GM12878 (cell line): ENCODE data around the gene PINK1. TPM values are rescaled to one million over a fixed set of nuclear protein-coding genes. Genes with fewer than 3 reads are reported as not detected.

ENCODE experiments used
- ATAC-seq: fragments of 200-7000 bp; cut with Tn5 transposase; 3 replicates; pipeline ENCODE4 v1.9.1; 2020; ENCODE audit warnings: mild to moderate bottlenecking, moderate library complexity
- BruUV-seq: library from RNA; stranded (reverse); fragments of 400-500 nt; replicated peaks from 2 replicates; lab custom pipeline; 2021; lab: Mats Ljungman, UMichigan
- CTCF ChIA-PET: fragments of 300-600 bp; sonication (Branson Sonifier 250); formaldehyde crosslinking; extraction: SDS; loops from one replicate; lab custom pipeline; 2021; ENCODE audit warnings: inconsistent platforms; lab: Yijun Ruan, JAX
- POLR2A ChIA-PET: fragments of 350-600 bp; formaldehyde crosslinking; extraction: SDS; loops from one replicate; lab custom pipeline; 2021; ENCODE audit warnings: inconsistent platforms; lab: Charles Lee
- RAD21 ChIA-PET: fragments of 300-600 bp; sonication (Branson Sonifier 250); formaldehyde crosslinking; loops from one replicate; lab custom pipeline; 2023; ENCODE audit warnings: antibody characterized with exemption; ENCODE audit not compliant: unreplicated experiment; lab: Charles Lee
- SMC1A ChIA-PET: fragments of 300-600 bp; sonication (Branson Sonifier 250); formaldehyde crosslinking; loops from one replicate; lab custom pipeline; 2023; ENCODE audit not compliant: unreplicated experiment, uncharacterized antibody; lab: Charles Lee
- DNase-seq: peaks from one replicate; pipeline ENCODE4 v3.0.0-alpha.2; 2011; ENCODE audit warnings: low read depth, low spot score
- FAIRE-seq: peaks from 3 replicates; lab custom pipeline; 2011; peaks lifted over from hg19 to GRCh38; lab: Jason Lieb, UNC
- H2AFZ ChIP-seq: 2 replicates; pipeline ENCODE4 v1.6.0; 2011; ENCODE audit warnings: low read depth, low read length, control low read depth; ENCODE audit not compliant: control insufficient read depth
- H3K27ac ChIP-seq: 2 replicates; pipeline ENCODE4 v1.5.1; 2011; ENCODE audit warnings: control low read depth; ENCODE audit not compliant: control insufficient read depth, insufficient read depth
- H3K27me3 ChIP-seq, 2 experiments: replicated peaks in 1 of 2; 2 replicates each; pipeline versions ENCODE4 v1.6.0 to v1.6.1; 2011; ENCODE audit warnings: low read length in 1 of 2; ENCODE audit not compliant: control insufficient read depth in 2 of 2, insufficient read depth in 2 of 2
- H3K36me3 ChIP-seq, 2 experiments: 2 replicates each; pipeline ENCODE4 v1.5.1; 2011; ENCODE audit warnings: low read length in 1 of 2; ENCODE audit not compliant: control insufficient read depth in 2 of 2, insufficient read depth in 2 of 2
- H3K4me1 ChIP-seq: 2 replicates; pipeline ENCODE4 v1.6.1; 2011; ENCODE audit warnings: mild to moderate bottlenecking, low read length, moderate library complexity, mixed read lengths; ENCODE audit not compliant: control insufficient read depth, insufficient read depth
- H3K4me2 ChIP-seq: 2 replicates; pipeline ENCODE4 v1.6.0; 2011; ENCODE audit warnings: control low read depth; ENCODE audit not compliant: control insufficient read depth, insufficient read depth
- H3K4me3 ChIP-seq: fragments of 200-600 bp; sonication (generic); 2 replicates; pipeline ENCODE4 v1.5.1; 2016
- H3K79me2 ChIP-seq: 2 replicates; pipeline ENCODE4 v1.6.0; 2011; ENCODE audit warnings: low read length; ENCODE audit not compliant: control insufficient read depth, insufficient read depth
- H3K9ac ChIP-seq: 2 replicates; pipeline ENCODE4 v1.8.0; 2011; ENCODE audit warnings: low read length, control low read depth, mixed read lengths; ENCODE audit not compliant: control insufficient read depth, insufficient read depth
- H3K9me3 ChIP-seq: replicated peaks from 3 replicates; pipeline ENCODE4 v1.5.1; 2011; ENCODE audit warnings: mild to moderate bottlenecking, low read length; ENCODE audit not compliant: control insufficient read depth, insufficient read depth
- H4K20me1 ChIP-seq: 2 replicates; pipeline ENCODE4 v1.6.0; 2011; ENCODE audit not compliant: control insufficient read depth, insufficient read depth
- EP300 ChIP-seq, 2 experiments: fragments of 150-350 bp in 1 of 2; IDR thresholded peaks; 2 replicates each; pipeline ENCODE4 v1.6.1; 2011 to 2012; ENCODE audit warnings: low read depth in 2 of 2, low read length in 2 of 2, borderline replicate concordance in 1 of 2, improper control_type of control experiment in 1 of 2, inconsistent platforms in 1 of 2; ENCODE audit not compliant: control insufficient read depth in 1 of 2
- ESRRA ChIP-seq: IDR thresholded peaks from 2 replicates; pipeline ENCODE4 v1.6.1; 2012; ENCODE audit warnings: mild to moderate bottlenecking, low read length, improper control_type of control experiment
- MAX ChIP-seq: IDR thresholded peaks from 2 replicates; pipeline ENCODE4 v1.6.1; 2012; ENCODE audit warnings: low read depth, low read length, improper control_type of control experiment
- PAX5 ChIP-seq: IDR thresholded peaks from 2 replicates; pipeline ENCODE4 v1.6.1; 2011; ENCODE audit warnings: low read depth, low read length, borderline replicate concordance
- PBX3 ChIP-seq: IDR thresholded peaks from 2 replicates; pipeline ENCODE4 v1.6.1; 2011; ENCODE audit warnings: mild to moderate bottlenecking, low read depth, low read length, moderate library complexity; ENCODE audit not compliant: insufficient replicate concordance
- RELB ChIP-seq: fragments of 450-650 bp; IDR thresholded peaks from 2 replicates; pipeline ENCODE4 v1.6.1; 2017; ENCODE audit warnings: low read depth, mild to moderate bottlenecking, moderate library complexity
- SIX5 ChIP-seq: IDR thresholded peaks from 2 replicates; pipeline ENCODE4 v1.6.1; 2011; ENCODE audit warnings: mild to moderate bottlenecking, low read depth, low read length, moderate library complexity; ENCODE audit not compliant: severe bottlenecking
- ZZZ3 ChIP-seq: IDR thresholded peaks from 2 replicates; pipeline ENCODE4 v1.6.1; 2011; ENCODE audit warnings: low read depth; ENCODE audit not compliant: control insufficient read depth, insufficient read length
- WGBS: methylation state at CpG from one replicate; pipeline ENCODE4 v1.1.6; 2016; ENCODE audit warnings: low lambda C conversion rate; ENCODE audit not compliant: insufficient replicate concordance, insufficient coverage; ENCODE audit errors: missing lambda C conversion rate; 5-methylcytosine and 5-hydroxymethylcytosine counted together
- in situ Hi-C: fragments of 300-500 bp; cut with MboI; formaldehyde crosslinking; loops from 9 replicates; pipeline ENCODE4 v1.14.3; 2018; ENCODE audit warnings: mixed read lengths
- intact Hi-C: fragments of 100-400 bp; cut with micrococcal nuclease; formaldehyde crosslinking; loops from one replicate; pipeline ENCODE4 v1.14.2; 2022; ENCODE audit not compliant: unreplicated experiment
- polyA plus RNA-seq, 11 experiments: library from polyadenylated mRNA; depleted of rRNA in 4 of 11; unstranded in 6 of 11; stranded (reverse) in 5 of 11; fragments of >200 nt; fragmentation: Nextera tagmentation in 4 of 11; fragmentation: Illumina TruSeq in 1 of 11; extraction: Ambion mirVana in 4 of 11; extraction: Trizol in 1 of 11; gene quantifications; 1 replicate in 1 of 11; 2 replicates in 10 of 11; pipeline versions ENCODE4 v1.2.1 to v1.2.3, GENCODE V29; 2011 to 2016; ENCODE audit warnings: inconsistent platforms in 2 of 11, missing spikeins in 2 of 11, low read depth in 1 of 11
- total RNA-seq, 4 experiments: library from RNA; depleted of rRNA in 3 of 4; stranded (reverse); fragments of >200 nt in 3 of 4; fragmentation: Illumina TruSeq in 1 of 4; extraction: Trizol in 1 of 4; gene quantifications; 2 replicates each; pipeline versions ENCODE4 v1.2.1 to v1.2.3, GENCODE V29; 2013 to 2021

PINK1 gene
- total and polyA plus RNA-seq, 10 of the 15 experiments (the other 5 are each of a cell fraction or from before 2014, with no cell fraction given), result 0.42 to 4.4 (median 1.9) TPM; not detected in 1

- no peak overlapping the region for H3K27ac ChIP-seq
- no peaks in the 10 kb centered on the region for H3K9me3 ChIP-seq
- in situ Hi-C loops, result no loop called here
- CTCF ChIA-PET, result interaction anchor here (0.8 to 2.2 kb wide), 4 partner anchors 10 to 70 kb away, joined by 3 to 4 read pairs (median 4); no protein-coding TSS in a partner anchor
- H3K4me1 ChIP-seq, result no peaks in the 10 kb centered on the region
- BruUV-seq, result no TSS peak
- no peak overlapping the region for H2AFZ ChIP-seq
- RAD21 ChIA-PET, result no interaction called here
- 48% methylated on average over 5 of the region's 5 CpGs for WGBS
- intact Hi-C loops, result no loop called here
- H3K79me2 ChIP-seq, result no peaks in the 10 kb centered on the region
- FAIRE-seq (no peak), ATAC-seq (no peak), DNase-seq (no peak)
- no peak overlapping the region for H3K4me2 ChIP-seq
- peaks cover 5 to 7% of the 10 kb centered on the region in 2 experiments for H3K27me3 ChIP-seq
- POLR2A ChIA-PET, result no interaction called here
- no peak for TF ChIP-seq PBX3
- SMC1A ChIA-PET, result no interaction called here
- no peaks in the 10 kb centered on the region for H4K20me1 ChIP-seq
- no peak overlapping the region for H3K4me3 ChIP-seq
- H3K9ac ChIP-seq, result no peak overlapping the region
- H3K36me3 ChIP-seq, result no peaks in the 10 kb centered on the region
Measured at GRCh38 chr1:20593756-20594155, 39.5 kb upstream of the PINK1 start.

- no peaks in the 10 kb centered on the region for H4K20me1 ChIP-seq
- CTCF ChIA-PET, result interaction anchor here (0.8 to 1.0 kb wide), 2 partner anchors 39 to 71 kb away, joined by 3 to 4 read pairs; no protein-coding TSS in a partner anchor
Measured at GRCh38 chr1:20594746-20595145, 38.5 kb upstream of the PINK1 start.

More at GRCh38 chr1:20594746-20595145, 38.5 kb upstream of the PINK1 start:
- TF ChIP-seq PAX5, result no peak
- TF ChIP-seq ZZZ3, result no peak
- no peak for TF ChIP-seq EP300 (IDR thresholded peaks at IDR 0.05; ENCODE audit: borderline replicate concordance in 1 of 2, control insufficient read depth in 1 of 2, low read depth in 2 of 2, low read length in 2 of 2)
- no peak for TF ChIP-seq ESRRA
- TF ChIP-seq MAX, result no peak
- TF ChIP-seq SIX5, result no peak
- no peak for TF ChIP-seq RELB
- Histone ChIP-seq H3K79me2 (no peaks in the 10 kb centered on the region), H3K4me1 (no peaks in the 10 kb centered on the region), H3K9me3 (no peaks in the 10 kb centered on the region), H3K4me3 (no peak overlapping the region), H3K9ac (no peak overlapping the region), H3K27me3 (peaks cover under 1 to 2% of the 10 kb centered on the region in 2 experiments), H3K36me3 (no peaks in the 10 kb centered on the region), H2AFZ (no peak overlapping the region), H3K4me2 (no peak overlapping the region), H3K27ac (no peak overlapping the region)
- BruUV-seq, result no TSS peak
- in situ Hi-C loops, result no loop called here
- no peak for DNase-seq
- intact Hi-C loops, result no loop called here
- ChIA-PET POLR2A (no interaction called here), RAD21 (no interaction called here), SMC1A (no interaction called here)
- 46% methylated on average over 11 of the region's 14 CpGs for WGBS
- ATAC-seq, result no peak
- no peak for FAIRE-seq
